Activated CD4-positive, CD25-positive, alpha-beta regulatory T cell (primary cell): Measurements from ENCODE around the gene CPEB2.
"Not testable (repeated sequence)": the region's sequence is repeated elsewhere in the genome, so short reads cannot be mapped to it uniquely, and the experiment has no call there.

ENCODE experiments used
- DNase-seq, 4 experiments: peaks; one replicate each; lab custom pipeline; 2025; lab: John Stamatoyannopoulos, UW

The CPEB2 gene

GRCh38 chr4:15054541-15054940, 52.3 kb downstream of the CPEB2 start:
- no peak for DNase-seq

- no peak for DNase-seq
Observed at GRCh38 chr4:15060213-15060612, 57.9 kb downstream of the CPEB2 start.

GRCh38 chr4:15063341-15063740, 61.1 kb downstream of the CPEB2 start:
- DNase-seq, result no peak

GRCh38 chr4:15065516-15065915, 63.2 kb downstream of the CPEB2 start:
- DNase-seq, result no peak

- DNase-seq, result no peak
Observed at GRCh38 chr4:15066140-15066539, 63.9 kb downstream of the CPEB2 start.

GRCh38 chr4:15068298-15068697, 66.0 kb downstream of the CPEB2 start:
- no peak for DNase-seq

GRCh38 chr4:15075875-15076274, 73.6 kb downstream of the CPEB2 start:
- no peak for DNase-seq

GRCh38 chr4:15077969-15078368, 75.7 kb downstream of the CPEB2 start:
- DNase-seq, result no peak

GRCh38 chr4:15078682-15079642, 76.7 kb downstream of the CPEB2 start:
- DNase-seq, result no peak

- no peak for DNase-seq
Observed at GRCh38 chr4:15084780-15085179, 82.5 kb downstream of the CPEB2 start.

GRCh38 chr4:15085762-15086161, 83.5 kb downstream of the CPEB2 start:
- DNase-seq, result not testable (repeated sequence)

- not testable (repeated sequence) for DNase-seq
Observed at GRCh38 chr4:15086259-15086658, 84.0 kb downstream of the CPEB2 start.

GRCh38 chr4:15088394-15089035, 86.2 kb downstream of the CPEB2 start:
- no peak for DNase-seq

- DNase-seq, result no peak
Observed at GRCh38 chr4:15089979-15090378, 87.7 kb downstream of the CPEB2 start.

GRCh38 chr4:15100380-15100779, 98.1 kb downstream of the CPEB2 start:
- DNase-seq, result no peak

- DNase-seq, result no peak
Observed at GRCh38 chr4:15100994-15101695, 98.9 kb downstream of the CPEB2 start.

GRCh38 chr4:15104825-15105224, 102.5 kb downstream of the CPEB2 start:
- DNase-seq, result no peak

- DNase-seq, result no peak
Observed at GRCh38 chr4:15106399-15106798, 104.1 kb downstream of the CPEB2 start.

- no peak for DNase-seq
Observed at GRCh38 chr4:15109600-15109999, 107.3 kb downstream of the CPEB2 start.

GRCh38 chr4:15110120-15110571, 107.9 kb downstream of the CPEB2 start:
- no peak for DNase-seq

GRCh38 chr4:15116509-15117079, 114.3 kb downstream of the CPEB2 start:
- DNase-seq, result no peak

- DNase-seq, result no peak
Observed at GRCh38 chr4:15117270-15117946, 115.1 kb downstream of the CPEB2 start.
